ENCODE data around the gene UROC1. TPM values are rescaled to one million over a fixed set of nuclear protein-coding genes. Genes with fewer than 3 reads are reported as not detected.

Gene UROC1
- total RNA-seq, 1 donor = not detected

- Histone ChIP-seq H3K9me3 (ENCODE audit: low read depth, low read length) (no peaks in the 10 kb centered on the region), H3K27ac (ENCODE audit: low read depth, low read length) (no peak overlapping the region), H3K4me2 (ENCODE audit: insufficient read depth, low read length) (no peak overlapping the region), H3K4me1 (ENCODE audit: insufficient read depth, low read length) (no peaks in the 10 kb centered on the region), H3K79me2 (ENCODE audit: insufficient read depth, low read length) (no peaks in the 10 kb centered on the region), H3K36me3 (ENCODE audit: insufficient read depth, low read length) (no peaks in the 10 kb centered on the region), H4K20me1 (ENCODE audit: insufficient read depth, low read length) (no peaks in the 10 kb centered on the region), H2AFZ (ENCODE audit: low read length) (no peak overlapping the region), H3K27me3 (ENCODE audit: insufficient read depth, low read length) (peaks cover 5% of the 10 kb centered on the region), H3K4me3 (ENCODE audit: insufficient read depth, low read length) (no peak overlapping the region)
- TF ChIP-seq, protein P1, sequence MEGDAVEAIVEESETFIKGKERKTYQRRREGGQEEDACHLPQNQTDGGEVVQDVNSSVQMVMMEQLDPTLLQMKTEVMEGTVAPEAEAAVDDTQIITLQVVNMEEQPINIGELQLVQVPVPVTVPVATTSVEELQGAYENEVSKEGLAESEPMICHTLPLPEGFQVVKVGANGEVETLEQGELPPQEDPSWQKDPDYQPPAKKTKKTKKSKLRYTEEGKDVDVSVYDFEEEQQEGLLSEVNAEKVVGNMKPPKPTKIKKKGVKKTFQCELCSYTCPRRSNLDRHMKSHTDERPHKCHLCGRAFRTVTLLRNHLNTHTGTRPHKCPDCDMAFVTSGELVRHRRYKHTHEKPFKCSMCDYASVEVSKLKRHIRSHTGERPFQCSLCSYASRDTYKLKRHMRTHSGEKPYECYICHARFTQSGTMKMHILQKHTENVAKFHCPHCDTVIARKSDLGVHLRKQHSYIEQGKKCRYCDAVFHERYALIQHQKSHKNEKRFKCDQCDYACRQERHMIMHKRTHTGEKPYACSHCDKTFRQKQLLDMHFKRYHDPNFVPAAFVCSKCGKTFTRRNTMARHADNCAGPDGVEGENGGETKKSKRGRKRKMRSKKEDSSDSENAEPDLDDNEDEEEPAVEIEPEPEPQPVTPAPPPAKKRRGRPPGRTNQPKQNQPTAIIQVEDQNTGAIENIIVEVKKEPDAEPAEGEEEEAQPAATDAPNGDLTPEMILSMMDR (IDR thresholded peaks at IDR 0.05; ENCODE audit: extremely low read depth, low read depth, low read length) = no peak
- DNase-seq (ENCODE audit: insufficient read length, low spot score, missing footprints) = no peak
These were observed 16.5 kb downstream of the UROC1 start for GRCh38 chr3:126501054-126501453.

DNA sequence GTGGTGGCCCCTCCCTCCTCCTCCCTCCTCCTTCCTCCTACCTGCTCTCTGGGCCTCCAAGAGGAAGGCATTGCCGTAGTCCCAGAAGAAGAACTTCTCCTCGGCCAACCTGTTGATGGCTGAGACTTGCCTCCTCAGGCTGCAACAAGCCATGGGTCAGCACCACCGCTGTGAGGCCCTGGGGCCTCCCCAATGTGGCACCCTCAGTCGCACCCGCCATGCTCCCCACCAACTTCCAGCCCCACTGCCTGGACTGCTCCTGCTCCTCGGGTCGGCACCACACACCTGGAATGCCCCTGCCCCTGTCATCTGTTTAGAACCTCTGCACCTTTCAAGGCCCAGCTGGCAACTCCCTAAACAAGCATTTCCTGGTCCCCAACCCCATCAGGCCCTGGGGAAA is 17.6 kb downstream of the UROC1 start:
- Histone ChIP-seq H2AFZ (ENCODE audit: low read length) (no peak overlapping the region), H4K20me1 (ENCODE audit: insufficient read depth, low read length) (no peaks in the 10 kb centered on the region), H3K36me3 (ENCODE audit: insufficient read depth, low read length) (no peaks in the 10 kb centered on the region), H3K79me2 (ENCODE audit: insufficient read depth, low read length) (no peaks in the 10 kb centered on the region), H3K27ac (ENCODE audit: low read depth, low read length) (no peak overlapping the region), H3K4me3 (ENCODE audit: insufficient read depth, low read length) (no peak overlapping the region), H3K4me1 (ENCODE audit: insufficient read depth, low read length) (no peaks in the 10 kb centered on the region), H3K9me3 (ENCODE audit: low read depth, low read length) (no peaks in the 10 kb centered on the region), H3K27me3 (ENCODE audit: insufficient read depth, low read length) (peaks cover 3% of the 10 kb centered on the region), H3K4me2 (ENCODE audit: insufficient read depth, low read length) (no peak overlapping the region)
- DNase-seq (ENCODE audit: insufficient read length, low spot score, missing footprints) = no peak
- TF ChIP-seq, protein P1 (IDR thresholded peaks at IDR 0.05; ENCODE audit: extremely low read depth, low read depth, low read length) = no peak

GRCh38 chr3:126499401-126499800 is 18.2 kb downstream of the UROC1 start:
- H3K4me1 ChIP-seq (ENCODE audit: insufficient read depth, low read length) = no peaks in the 10 kb centered on the region
- DNase-seq (ENCODE audit: insufficient read length, low spot score, missing footprints) = no peak
- no peak overlapping the region for H3K27ac ChIP-seq (ENCODE audit: low read depth, low read length)
- no peak overlapping the region for H3K4me2 ChIP-seq (ENCODE audit: insufficient read depth, low read length)
- no peaks in the 10 kb centered on the region for H3K9me3 ChIP-seq (ENCODE audit: low read depth, low read length)
- H3K4me3 ChIP-seq (ENCODE audit: insufficient read depth, low read length) = no peak overlapping the region
- no peaks in the 10 kb centered on the region for H4K20me1 ChIP-seq (ENCODE audit: insufficient read depth, low read length)
- TF ChIP-seq, protein P1 (IDR thresholded peaks at IDR 0.05; ENCODE audit: extremely low read depth, low read depth, low read length) = no peak
- no peaks in the 10 kb centered on the region for H3K36me3 ChIP-seq (ENCODE audit: insufficient read depth, low read length)
- H3K79me2 ChIP-seq (ENCODE audit: insufficient read depth, low read length) = no peaks in the 10 kb centered on the region
- H3K27me3 ChIP-seq (ENCODE audit: insufficient read depth, low read length) = peaks cover 2% of the 10 kb centered on the region
- no peak overlapping the region for H2AFZ ChIP-seq (ENCODE audit: low read length)

DNA sequence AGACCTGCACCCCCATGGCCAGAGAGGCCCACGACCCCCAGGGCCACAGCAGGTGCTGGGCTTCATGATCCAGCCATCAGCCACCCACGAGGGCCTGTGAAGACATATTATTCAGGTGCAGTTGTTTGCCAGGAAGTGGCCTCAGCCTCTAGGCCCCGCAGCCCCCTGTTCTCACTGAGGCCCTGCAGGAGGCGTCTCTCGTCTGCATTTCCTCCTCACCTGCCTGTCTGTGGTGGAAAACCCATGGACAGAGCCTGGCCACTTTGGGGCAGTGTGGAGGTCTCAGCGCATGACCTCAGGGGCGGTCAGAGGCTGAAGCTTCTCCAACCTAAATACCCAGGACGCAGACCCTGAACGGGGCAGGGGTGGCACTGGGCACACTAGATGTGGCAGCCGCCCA is 18.6 kb downstream of the UROC1 start:
- Histone ChIP-seq H3K4me3 (ENCODE audit: insufficient read depth, low read length) (no peak overlapping the region), H3K36me3 (ENCODE audit: insufficient read depth, low read length) (no peaks in the 10 kb centered on the region), H2AFZ (ENCODE audit: low read length) (no peak overlapping the region), H3K9me3 (ENCODE audit: low read depth, low read length) (no peaks in the 10 kb centered on the region), H3K4me1 (ENCODE audit: insufficient read depth, low read length) (no peaks in the 10 kb centered on the region), H3K27me3 (ENCODE audit: insufficient read depth, low read length) (no peaks in the 10 kb centered on the region), H3K79me2 (ENCODE audit: insufficient read depth, low read length) (no peaks in the 10 kb centered on the region), H3K27ac (ENCODE audit: low read depth, low read length) (no peak overlapping the region), H3K4me2 (ENCODE audit: insufficient read depth, low read length) (no peak overlapping the region), H4K20me1 (ENCODE audit: insufficient read depth, low read length) (no peaks in the 10 kb centered on the region)
- TF ChIP-seq, protein P1 (IDR thresholded peaks at IDR 0.05; ENCODE audit: extremely low read depth, low read depth, low read length) = no peak
- DNase-seq (ENCODE audit: insufficient read length, low spot score, missing footprints) = no peak
